Metanephros (tissue), 2 donors: ENCODE results near the gene KIAA0408. TPM values are rescaled to one million over a fixed set of nuclear protein-coding genes. Genes with fewer than 3 reads are reported as not detected.

Experiments used
- small RNA-seq: library from RNA; depleted of rRNA; stranded (forward); fragments of <200 nt; gene quantifications from one replicate; pipeline ENCODE3, GENCODE V24; 2014; ENCODE audit warnings: low replicate concordance
- total RNA-seq: library from RNA; depleted of rRNA; stranded (reverse); fragments of >200 nt; gene quantifications from one replicate; pipeline ENCODE4 v1.2.3, GENCODE V29; 2014

Gene KIAA0408
- total RNA-seq = 5.1 TPM

GRCh38 chr6:127459231-127459641, at the start of gene KIAA0408:
KIAA0408 (minus strand) TSS chr6:127459389; CDS start chr6:127453981, 5,408 bp downstream.

Small RNAs within 50 kb of the gene (small RNA-seq; reads per million reads assigned to genes)
- gene KIAA0408 = not detected

Other genes starting within 250 kb of the KIAA0408 start
- gene RNF146, start 192.5 kb downstream of the KIAA0408 start, total RNA-seq = 51.1 TPM
- gene ECHDC1, start 115.8 kb downstream of the KIAA0408 start, total RNA-seq = 48.6 TPM
- not detected for gene C6orf58, start 117.8 kb upstream of the KIAA0408 start, total RNA-seq